ENCODE measurements around the gene LCN12. TPM values are rescaled to one million over a fixed set of nuclear protein-coding genes. Genes with fewer than 3 reads are reported as not detected.

LCN12 gene
- total and polyA plus RNA-seq, 7 donors, result 0.06 to 1.5 (median 0.27) TPM; not detected in 1

GRCh38 chr9:136952876-136953770 lies 1.1 kb downstream of the LCN12 start:
- H3K4me1 ChIP-seq, result peaks cover 10% of the 10 kb centered on the region
- no peak for TF ChIP-seq CTCF (IDR thresholded peaks at IDR 0.05)
- no peaks in the 10 kb centered on the region for H3K9me3 ChIP-seq
- DNase-seq (peak in 1 of 2 donors; percentile 4), ATAC-seq (no peak)
- H3K27ac ChIP-seq, result no peak overlapping the region
- H3K27me3 ChIP-seq (ENCODE audit: insufficient read depth in 3 of 3, low read length in 2 of 3), result no peaks in the 10 kb centered on the region
- H3K36me3 ChIP-seq (ENCODE audit: insufficient read depth in 1 of 2, low read depth in 1 of 2), result no peaks in the 10 kb centered on the region
- 83 to 93% (median 84%) methylated on average over 36 to 44 of the region's 44 CpGs for WGBS, 3 donors
- no peak overlapping the region for H3K4me3 ChIP-seq
- intact Hi-C loops (cut with DNase I), result loop anchor here in 1 of 2 donors (5.0 kb wide), 1 partner anchor 161 kb away; the partner anchor contains the start of gene TMEM141

DNA sequence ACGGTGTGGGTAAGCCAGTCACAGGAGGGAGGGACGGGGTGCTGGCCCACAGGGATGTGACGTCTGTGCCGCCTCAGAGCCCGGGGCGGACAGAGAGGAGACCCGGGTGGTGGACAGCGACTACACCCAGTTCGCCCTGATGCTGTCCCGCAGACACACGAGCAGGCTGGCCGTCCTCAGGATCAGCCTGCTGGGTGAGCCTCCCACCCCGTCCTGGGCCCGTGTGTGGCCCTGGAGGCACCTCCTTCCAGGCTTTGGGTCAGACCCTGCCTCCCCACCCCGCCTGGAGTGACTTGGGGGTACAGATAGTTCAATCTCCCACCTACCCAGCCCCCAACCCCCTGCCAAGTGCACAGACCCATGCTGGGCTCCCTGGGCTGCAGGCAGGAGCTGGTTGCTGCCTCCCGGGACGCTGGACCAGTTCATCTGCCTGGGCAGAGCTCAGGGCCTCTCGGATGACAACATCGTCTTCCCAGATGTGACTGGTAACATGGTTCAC lies 1.7 kb downstream of the LCN12 start:
- Histone ChIP-seq H3K4me3 (no peak overlapping the region), H3K27ac (no peak overlapping the region), H3K36me3 (ENCODE audit: insufficient read depth in 1 of 2, low read depth in 1 of 2) (no peaks in the 10 kb centered on the region), H3K27me3 (ENCODE audit: insufficient read depth in 3 of 3, low read length in 2 of 3) (no peaks in the 10 kb centered on the region), H3K9me3 (no peaks in the 10 kb centered on the region), H3K4me1 (peaks cover 4% of the 10 kb centered on the region)
- WGBS, 3 donors, result 74 to 83% (median 79%) methylated on average over 19 of the region's 19 CpGs
- DNase-seq, result no peak
- ATAC-seq, result no peak
- intact Hi-C loops (cut with DNase I), result loop anchor here in 1 of 2 donors (5.0 kb wide), 1 partner anchor 162 kb away; the partner anchor contains the start of gene TMEM141
- TF ChIP-seq CTCF (IDR thresholded peaks at IDR 0.05), result no peak

DNA sequence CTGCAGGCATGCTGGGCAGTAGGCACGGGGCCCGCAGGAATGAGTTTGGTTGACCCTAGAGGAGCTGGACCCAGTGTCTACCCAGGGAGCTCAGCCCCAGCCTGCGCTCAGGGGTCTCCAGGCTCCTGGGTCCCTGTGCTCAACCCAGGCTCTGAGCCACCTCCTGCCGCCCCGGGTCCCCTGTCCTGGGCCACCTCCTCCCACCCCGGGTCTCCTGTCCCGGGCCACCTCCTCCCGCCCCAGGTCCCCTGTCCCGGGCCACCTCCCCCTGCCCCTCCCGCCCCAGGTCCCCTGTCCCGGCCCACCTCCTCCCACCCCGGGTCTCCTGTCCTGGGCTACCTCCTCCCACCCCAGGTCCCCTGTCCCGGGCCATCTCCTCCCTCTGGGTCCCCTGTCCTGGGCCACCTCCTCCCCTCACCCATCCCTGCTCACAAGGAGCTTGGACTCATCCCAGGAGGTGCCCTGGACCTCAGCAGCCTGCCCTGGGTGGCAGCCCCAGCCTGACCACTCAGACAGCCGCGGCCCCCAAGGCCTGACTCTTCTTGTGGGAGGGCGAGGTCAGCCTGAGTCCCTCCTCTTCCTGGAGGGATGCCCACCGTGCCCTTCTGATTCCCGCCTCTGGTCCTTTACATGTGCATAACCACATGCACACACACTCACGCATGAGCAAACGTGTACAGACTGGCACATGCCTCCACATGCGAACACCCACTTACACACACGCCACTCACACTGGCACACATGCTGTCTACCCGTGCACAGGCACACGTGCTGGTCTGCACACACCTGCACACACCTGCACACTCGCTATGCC lies 2.4 kb downstream of the LCN12 start:
- H3K4me1 ChIP-seq, result peaks cover 4% of the 10 kb centered on the region
- no peaks in the 10 kb centered on the region for H3K9me3 ChIP-seq
- H3K27ac ChIP-seq, result no peak overlapping the region
- no peak for ATAC-seq
- no peak for DNase-seq
- intact Hi-C loops (cut with DNase I), result loop anchor here in 1 of 2 donors (5.0 kb wide), 1 partner anchor 162 kb away; the partner anchor contains the start of gene TMEM141
- no peaks in the 10 kb centered on the region for H3K36me3 ChIP-seq (ENCODE audit: insufficient read depth in 1 of 2, low read depth in 1 of 2)
- no peak for TF ChIP-seq CTCF (IDR thresholded peaks at IDR 0.05)
- H3K4me3 ChIP-seq, result no peak overlapping the region
- peaks cover 0 to 1% (median 0%) of the 10 kb centered on the region in 3 donors for H3K27me3 ChIP-seq (ENCODE audit: insufficient read depth in 3 of 3, low read length in 2 of 3)
- 82 to 93% (median 85%) methylated on average over 18 to 25 of the region's 25 CpGs for WGBS, 3 donors

DNA sequence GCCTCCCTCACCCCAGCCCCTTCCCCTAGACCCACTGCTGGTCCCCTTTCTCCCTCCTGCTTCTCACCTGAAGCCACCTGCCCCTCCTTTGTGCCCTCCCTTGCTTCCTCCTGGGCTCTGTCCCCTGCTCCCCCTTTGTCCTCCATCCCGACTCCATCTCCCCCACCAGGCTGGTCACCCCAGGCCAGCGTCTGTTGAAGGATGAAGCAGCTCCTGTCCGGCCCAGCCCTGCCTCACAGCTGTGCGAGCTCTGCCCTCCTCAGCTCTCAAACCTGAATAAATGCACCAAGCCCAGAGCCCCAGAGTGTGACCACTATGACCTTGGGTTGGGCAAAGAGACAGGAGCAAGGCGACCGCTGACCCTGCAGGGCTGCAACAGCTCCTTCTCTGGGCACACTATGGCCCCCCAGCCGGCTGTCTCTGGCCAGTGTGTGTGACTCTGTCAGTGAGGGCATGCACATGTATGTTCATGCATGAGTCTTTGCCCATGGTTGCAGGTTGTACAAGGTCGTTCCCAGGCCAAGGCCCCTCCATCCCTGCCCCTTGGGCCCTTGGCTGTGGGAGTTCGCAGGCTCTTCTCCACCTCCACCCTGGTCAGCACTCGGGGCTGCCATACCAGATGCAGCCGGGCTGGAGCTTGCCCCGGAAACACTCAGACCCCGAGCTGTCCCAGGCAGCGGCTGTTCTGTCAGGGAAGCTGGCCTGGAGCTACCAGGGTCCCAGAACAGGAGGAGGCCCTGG lies 3.3 kb downstream of the LCN12 start:
- 78 to 90% (median 81%) methylated on average over 14 of the region's 14 CpGs for WGBS, 3 donors
- no peak for ATAC-seq
- Histone ChIP-seq H3K27ac (no peak overlapping the region), H3K4me3 (no peak overlapping the region), H3K4me1 (peaks cover 4% of the 10 kb centered on the region), H3K27me3 (ENCODE audit: insufficient read depth in 3 of 3, low read length in 2 of 3) (peaks cover 0 to 5% (median 0%) of the 10 kb centered on the region in 3 donors), H3K36me3 (ENCODE audit: insufficient read depth in 1 of 2, low read depth in 1 of 2) (no peaks in the 10 kb centered on the region), H3K9me3 (no peaks in the 10 kb centered on the region)
- no peak for TF ChIP-seq CTCF (IDR thresholded peaks at IDR 0.05)
- no peak for DNase-seq
- intact Hi-C loops (cut with DNase I), result no loop called here
